ENCODE measurements around the gene RRAD. TPM values are rescaled to one million over a fixed set of nuclear protein-coding genes. Genes with fewer than 3 reads are reported as not detected.

The RRAD gene
- polyA plus RNA-seq, 1 donor from 2014 or later, result 1.0 TPM

- H4K20me1 ChIP-seq (ENCODE audit: insufficient read depth), result no peaks in the 10 kb centered on the region
- H3K9ac ChIP-seq (ENCODE audit: low read length), result no peak overlapping the region
- no peak overlapping the region for H3K4me2 ChIP-seq (ENCODE audit: low read length)
- no peak overlapping the region for H2AFZ ChIP-seq (ENCODE audit: low read depth, low read length)
- H3K36me3 ChIP-seq (ENCODE audit: insufficient read depth, low read length), result no peaks in the 10 kb centered on the region
- H3K9me3 ChIP-seq (ENCODE audit: low read length), result no peaks in the 10 kb centered on the region
- H3K9me2 ChIP-seq (ENCODE audit: insufficient read depth, low read length), result no peaks in the 10 kb centered on the region
- TF ChIP-seq RAD21 (conservative IDR thresholded peaks at IDR 0.05) (no peak), REST (IDR thresholded peaks at IDR 0.05; ENCODE audit: borderline replicate concordance) (no peak), TAF1 (IDR thresholded peaks at IDR 0.05; ENCODE audit: low read depth) (no peak), EZH2 (IDR thresholded peaks at IDR 0.05; ENCODE audit: borderline replicate concordance, insufficient read depth, low read length, poor library complexity, severe bottlenecking) (no peak), POLR2AphosphoS5 (IDR thresholded peaks at IDR 0.05) (no peak), EP300 (conservative IDR thresholded peaks at IDR 0.05; ENCODE audit: poor library complexity, severe bottlenecking) (no peak), MXI1 (conservative IDR thresholded peaks at IDR 0.05; ENCODE audit: poor library complexity, severe bottlenecking) (no peak), CTCF (IDR thresholded peaks at IDR 0.05; ENCODE audit: poor library complexity, severe bottlenecking) (no peak), SMC3 (conservative IDR thresholded peaks at IDR 0.05; ENCODE audit: poor library complexity) (no peak)
- H3K27me3 ChIP-seq (ENCODE audit: insufficient read depth, low read depth, low read length), result no peaks in the 10 kb centered on the region
- H3K4me3 ChIP-seq (ENCODE audit: low read length), result no peak overlapping the region
- no peak overlapping the region for H3K27ac ChIP-seq (ENCODE audit: low read length)
- H3K79me2 ChIP-seq (replicated peaks; ENCODE audit: insufficient read depth, low read length), result no peaks in the 10 kb centered on the region
- no peaks in the 10 kb centered on the region for H3F3A ChIP-seq (ENCODE audit: insufficient read depth, low read length, poor library complexity, severe bottlenecking)
These were observed 29.3 kb downstream of the RRAD start for GRCh38 chr16:66895999-66896398.

- Histone ChIP-seq H3K9ac (ENCODE audit: low read length) (no peak overlapping the region), H3K27ac (ENCODE audit: low read length) (no peak overlapping the region), H3F3A (ENCODE audit: insufficient read depth, low read length, poor library complexity, severe bottlenecking) (no peaks in the 10 kb centered on the region), H3K9me3 (ENCODE audit: low read length) (no peaks in the 10 kb centered on the region), H4K20me1 (ENCODE audit: insufficient read depth) (no peaks in the 10 kb centered on the region), H3K4me2 (ENCODE audit: low read length) (no peak overlapping the region), H3K79me2 (replicated peaks; ENCODE audit: insufficient read depth, low read length) (no peaks in the 10 kb centered on the region), H3K27me3 (ENCODE audit: insufficient read depth, low read depth, low read length) (no peaks in the 10 kb centered on the region), H3K4me3 (ENCODE audit: low read length) (no peak overlapping the region), H3K36me3 (ENCODE audit: insufficient read depth, low read length) (no peaks in the 10 kb centered on the region), H2AFZ (ENCODE audit: low read depth, low read length) (no peak overlapping the region), H3K9me2 (ENCODE audit: insufficient read depth, low read length) (no peaks in the 10 kb centered on the region)
- TF ChIP-seq RAD21 (conservative IDR thresholded peaks at IDR 0.05) (no peak), EP300 (conservative IDR thresholded peaks at IDR 0.05; ENCODE audit: poor library complexity, severe bottlenecking) (no peak), POLR2AphosphoS5 (IDR thresholded peaks at IDR 0.05) (no peak), MXI1 (conservative IDR thresholded peaks at IDR 0.05; ENCODE audit: poor library complexity, severe bottlenecking) (no peak), CTCF (IDR thresholded peaks at IDR 0.05; ENCODE audit: poor library complexity, severe bottlenecking) (no peak), EZH2 (IDR thresholded peaks at IDR 0.05; ENCODE audit: borderline replicate concordance, insufficient read depth, low read length, poor library complexity, severe bottlenecking) (no peak), TAF1 (IDR thresholded peaks at IDR 0.05; ENCODE audit: low read depth) (no peak), REST (IDR thresholded peaks at IDR 0.05; ENCODE audit: borderline replicate concordance) (no peak), SMC3 (conservative IDR thresholded peaks at IDR 0.05; ENCODE audit: poor library complexity) (no peak)
These were observed 29.7 kb downstream of the RRAD start for GRCh38 chr16:66895689-66895979.
